CD4-positive, alpha-beta T cell treated with Interleukin-4 for 1 hour (primary cell): ENCODE data around the gene COL15A1.

Experiments used
- DNase-seq, 2 donors: peaks; one replicate each; pipeline ENCODE4 v3.0.0-alpha.2; 2020 to 2022

COL15A1 gene

DNA sequence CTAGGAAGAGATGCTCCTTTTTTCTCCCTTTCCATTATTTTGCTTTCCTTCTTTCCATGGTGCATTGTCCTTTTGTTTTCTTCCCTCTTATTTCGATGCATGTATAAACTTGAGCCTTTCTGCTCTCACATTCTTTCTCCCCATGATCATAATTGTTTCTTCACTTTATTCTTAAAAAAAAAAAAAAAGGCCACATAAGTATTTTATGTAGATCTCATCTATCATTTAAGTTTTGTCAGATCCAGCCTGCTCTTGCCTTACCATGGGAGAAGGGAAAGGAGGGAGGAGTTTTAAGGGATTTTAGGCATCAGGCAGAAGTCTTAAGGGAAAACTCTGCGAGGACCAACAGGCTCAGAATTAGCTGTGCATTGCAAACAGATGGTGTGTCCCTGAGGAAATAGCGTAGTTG, 172.3 kb downstream of the COL15A1 start:
- no peak for DNase-seq

DNA sequence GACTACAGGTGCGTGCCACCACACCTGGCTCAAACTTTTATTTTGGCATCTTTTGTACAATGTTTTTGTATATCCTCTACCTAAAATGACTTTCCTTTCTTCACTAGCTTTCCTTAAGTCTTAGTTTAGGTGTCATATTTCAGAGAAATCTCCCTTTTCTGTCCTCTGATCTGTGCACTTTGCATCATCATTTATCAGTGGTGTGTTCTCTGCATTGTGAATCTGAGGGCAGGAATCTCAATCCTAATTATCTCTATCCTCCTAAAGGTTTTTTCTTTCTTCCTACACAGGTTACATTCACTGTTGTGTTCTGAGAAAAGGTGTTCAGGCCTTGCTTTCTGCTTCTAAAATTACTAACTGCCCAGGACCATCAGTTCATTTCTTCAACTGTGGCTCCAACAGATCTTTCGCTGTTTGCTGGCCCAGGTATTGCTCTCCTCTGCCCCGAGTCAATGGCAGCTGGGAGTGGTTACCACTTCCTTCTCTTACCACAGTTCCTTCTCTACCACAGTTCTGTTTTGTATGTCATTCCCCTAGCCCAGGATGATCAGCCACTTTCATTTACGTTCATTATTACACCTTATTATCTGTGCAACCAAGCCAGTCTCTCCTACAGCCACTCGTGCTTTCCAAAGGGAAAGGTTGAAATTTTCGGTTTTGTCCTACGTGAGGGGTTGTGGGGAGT, 175.2 kb downstream of the COL15A1 start:
- peak; percentile 55 to 70 for DNase-seq

DNA sequence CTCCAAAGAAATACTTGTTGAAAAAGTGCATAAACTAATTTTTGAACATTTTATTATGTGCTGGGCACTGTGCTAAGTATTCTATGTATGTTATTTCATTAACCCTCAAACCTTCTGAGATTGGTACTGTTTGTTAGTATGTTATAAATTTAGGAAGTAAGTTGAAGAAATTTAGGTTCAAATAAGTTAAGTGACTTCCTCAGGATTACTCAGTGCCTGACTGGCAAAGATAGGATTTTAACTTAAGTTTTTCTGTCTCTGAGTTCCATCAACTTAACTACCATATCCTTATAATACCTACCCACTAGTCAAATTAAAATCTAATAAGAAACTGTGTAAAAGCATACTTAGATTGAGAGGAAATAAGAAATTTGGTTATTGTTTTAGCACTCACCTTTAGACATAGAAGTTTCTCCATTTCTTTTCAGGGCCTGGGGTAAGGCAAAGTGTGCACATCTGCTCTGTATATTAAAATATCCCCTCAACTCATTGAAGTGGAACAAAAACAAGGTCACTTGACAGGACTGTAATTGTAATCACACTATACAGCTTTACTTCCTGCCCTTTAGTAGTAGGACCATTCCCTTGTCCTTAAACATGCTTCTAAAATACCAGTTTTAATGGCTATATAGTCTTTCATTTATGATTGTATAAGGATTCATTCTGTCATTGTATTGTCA, 176.4 kb downstream of the COL15A1 start:
- no peak for DNase-seq
